Tibial nerve (tissue), 4 donors: ENCODE measurements around the gene KRT222.

Experiments
- EP300 ChIP-seq, 2 donors: sonication (generic); formaldehyde crosslinking; IDR thresholded peaks; one replicate each; pipeline ENCODE4 v1.6.1; 2017; ENCODE audit warnings: antibody characterized with exemption in 2 of 2, mild to moderate bottlenecking in 1 of 2
- TF ChIP-seq, protein P1 (sequence below), 5 experiments: fragments of 200-600 bp in 3 of 5; fragments of 450-650 bp in 2 of 5; sonication (generic) in 3 of 5; IDR thresholded peaks; one replicate each; pipeline ENCODE4 v1.5.1; 2016 to 2019; ENCODE audit warnings: antibody characterized with exemption in 5 of 5, mild to moderate bottlenecking in 3 of 5, moderate library complexity in 2 of 5

DNA sequence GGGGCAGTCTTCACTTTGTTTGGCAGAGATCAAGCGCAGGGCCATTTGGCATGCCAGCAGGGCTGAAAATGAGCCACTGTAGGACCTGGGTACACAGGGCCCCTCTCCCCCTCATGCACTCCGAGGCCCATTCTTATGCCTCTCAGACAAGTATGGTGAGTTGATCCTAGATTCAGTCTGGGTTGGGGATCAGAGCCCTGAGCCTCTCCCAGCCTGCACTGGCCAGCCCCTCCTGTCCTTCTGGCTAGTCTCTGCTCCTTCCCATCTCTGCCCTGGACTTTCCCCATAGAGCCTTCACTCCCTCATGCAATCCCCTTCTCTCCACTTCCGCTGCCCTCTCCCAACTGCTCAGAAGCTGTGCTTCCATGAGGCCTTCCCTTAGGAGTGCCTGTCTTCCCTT, 48.4 kb downstream of the KRT222 start:
- TF ChIP-seq, protein P1, sequence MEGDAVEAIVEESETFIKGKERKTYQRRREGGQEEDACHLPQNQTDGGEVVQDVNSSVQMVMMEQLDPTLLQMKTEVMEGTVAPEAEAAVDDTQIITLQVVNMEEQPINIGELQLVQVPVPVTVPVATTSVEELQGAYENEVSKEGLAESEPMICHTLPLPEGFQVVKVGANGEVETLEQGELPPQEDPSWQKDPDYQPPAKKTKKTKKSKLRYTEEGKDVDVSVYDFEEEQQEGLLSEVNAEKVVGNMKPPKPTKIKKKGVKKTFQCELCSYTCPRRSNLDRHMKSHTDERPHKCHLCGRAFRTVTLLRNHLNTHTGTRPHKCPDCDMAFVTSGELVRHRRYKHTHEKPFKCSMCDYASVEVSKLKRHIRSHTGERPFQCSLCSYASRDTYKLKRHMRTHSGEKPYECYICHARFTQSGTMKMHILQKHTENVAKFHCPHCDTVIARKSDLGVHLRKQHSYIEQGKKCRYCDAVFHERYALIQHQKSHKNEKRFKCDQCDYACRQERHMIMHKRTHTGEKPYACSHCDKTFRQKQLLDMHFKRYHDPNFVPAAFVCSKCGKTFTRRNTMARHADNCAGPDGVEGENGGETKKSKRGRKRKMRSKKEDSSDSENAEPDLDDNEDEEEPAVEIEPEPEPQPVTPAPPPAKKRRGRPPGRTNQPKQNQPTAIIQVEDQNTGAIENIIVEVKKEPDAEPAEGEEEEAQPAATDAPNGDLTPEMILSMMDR (IDR thresholded peaks at IDR 0.05), result no peak
- TF ChIP-seq EP300 (IDR thresholded peaks at IDR 0.05), result no peak
